Epithelial cell of proximal tubule (primary cell): ENCODE results near the gene MGME1. TPM values are rescaled to one million over a fixed set of nuclear protein-coding genes. Genes with fewer than 3 reads are reported as not detected.

Source experiments
- DNase-seq: peaks from one replicate; pipeline ENCODE4 v3.0.0-alpha.2; 2011; ENCODE audit warnings: low read depth
- H3K4me3 ChIP-seq: 2 replicates; pipeline ENCODE4 v1.5.1; 2011; ENCODE audit warnings: low read depth, mild to moderate bottlenecking, low read length
- CTCF ChIP-seq: conservative IDR thresholded peaks from 2 replicates; pipeline ENCODE4 v1.5.1; 2012; ENCODE audit warnings: low read depth, mild to moderate bottlenecking, low read length
- total RNA-seq: library from RNA; depleted of rRNA; stranded (reverse); fragments of >200 nt; gene quantifications from 2 replicates; pipeline ENCODE4 v1.2.3, GENCODE V29; 2015

The MGME1 gene
- total RNA-seq, 1 donor from 2014 or later, result 15.2 TPM

GRCh38 chr20:18003897-18004296 lies 35.1 kb downstream of the MGME1 start:
- TF ChIP-seq CTCF, result no peak
- no peak for DNase-seq
- no peak overlapping the region for H3K4me3 ChIP-seq

GRCh38 chr20:18004384-18005031 lies 35.7 kb downstream of the MGME1 start:
- no peak for TF ChIP-seq CTCF
- no peak overlapping the region for H3K4me3 ChIP-seq
- no peak for DNase-seq

GRCh38 chr20:18005170-18005989 lies 36.6 kb downstream of the MGME1 start:
- TF ChIP-seq CTCF, result no peak
- H3K4me3 ChIP-seq, result no peak overlapping the region
- DNase-seq, result peak; percentile 87

GRCh38 chr20:18005990-18006364 lies 37.2 kb downstream of the MGME1 start:
- TF ChIP-seq CTCF, result no peak
- DNase-seq, result no peak
- no peak overlapping the region for H3K4me3 ChIP-seq

- DNase-seq, result no peak
- no peak for TF ChIP-seq CTCF
- no peak overlapping the region for H3K4me3 ChIP-seq
Measured at GRCh38 chr20:18006684-18007083, 37.9 kb downstream of the MGME1 start.

- no peak for TF ChIP-seq CTCF
- no peak for DNase-seq
- H3K4me3 ChIP-seq, result no peak overlapping the region
Measured at GRCh38 chr20:18007534-18008292, 38.9 kb downstream of the MGME1 start.
